ENCODE data around the gene TTC1.
"Not testable (repeated sequence)": the region's sequence is repeated elsewhere in the genome, so short reads cannot be mapped to it uniquely, and the experiment has no call there.

Gene TTC1

DNA sequence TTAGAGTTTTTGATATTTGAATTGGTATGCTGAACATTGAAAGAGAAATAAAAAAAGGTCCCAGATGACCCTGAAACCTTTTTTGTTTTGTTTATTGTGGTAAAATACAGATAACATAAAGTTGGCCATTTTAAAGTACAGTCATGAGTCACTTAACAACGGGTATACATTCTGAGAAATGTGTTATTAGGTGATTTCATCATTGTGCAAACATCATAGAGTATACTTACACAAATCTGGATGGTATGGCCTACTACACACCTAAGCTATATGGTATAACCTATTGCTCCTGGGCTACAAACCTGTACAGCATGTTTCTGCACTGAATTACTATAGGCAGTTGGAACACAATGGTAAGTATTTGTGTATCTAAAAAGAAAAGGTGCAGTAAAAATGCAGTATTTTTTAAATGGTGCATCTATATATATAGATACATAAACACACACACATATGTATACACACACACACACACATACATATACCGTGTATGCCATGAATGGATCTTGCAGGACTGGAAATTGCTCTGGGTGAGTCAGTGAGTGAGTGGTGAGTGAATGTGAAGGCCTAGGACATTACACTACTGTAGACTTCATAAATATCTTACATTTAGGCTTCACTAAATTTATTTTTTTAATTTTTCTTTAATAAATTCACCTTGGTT lies 31.0 kb downstream of the TTC1 start:
- DNase-seq, result no peak

DNA sequence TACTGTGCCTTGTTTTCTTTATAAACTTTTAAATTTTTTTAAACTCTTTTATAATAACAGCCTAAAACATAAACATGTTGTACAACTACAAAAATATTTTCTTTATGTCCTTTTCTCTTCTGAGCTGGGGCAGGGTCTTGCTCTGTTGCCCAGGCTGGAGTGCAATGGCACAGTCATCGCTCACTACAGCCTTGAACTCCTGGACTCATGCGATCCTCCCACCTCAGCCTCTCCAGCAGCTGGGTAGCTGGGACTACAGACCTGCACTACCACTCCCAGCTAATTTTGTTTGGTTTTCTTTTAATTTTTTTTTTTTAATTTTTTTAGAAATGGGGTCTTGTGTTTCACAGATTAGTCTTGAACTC lies 31.5 kb downstream of the TTC1 start:
- no peak for DNase-seq

DNA sequence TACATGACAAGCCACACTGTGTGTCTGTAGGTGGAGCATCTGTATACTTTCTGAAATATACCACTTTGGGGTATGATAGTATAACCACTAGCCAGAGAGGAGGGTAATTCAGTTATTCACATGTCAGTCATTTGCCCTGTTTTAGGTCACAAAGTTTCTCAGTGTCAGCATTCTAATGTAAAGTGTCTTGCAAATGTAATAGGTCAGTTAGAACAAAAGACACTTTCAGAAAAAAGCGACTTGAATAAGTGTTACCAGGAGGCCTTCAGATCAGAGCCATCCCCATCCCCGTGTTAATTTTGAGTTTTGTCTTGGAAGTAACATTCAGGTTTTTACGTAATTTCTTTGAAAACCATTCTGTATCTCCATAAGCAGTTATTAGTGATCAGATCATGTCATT lies 33.7 kb downstream of the TTC1 start:
- no peak for DNase-seq

DNA sequence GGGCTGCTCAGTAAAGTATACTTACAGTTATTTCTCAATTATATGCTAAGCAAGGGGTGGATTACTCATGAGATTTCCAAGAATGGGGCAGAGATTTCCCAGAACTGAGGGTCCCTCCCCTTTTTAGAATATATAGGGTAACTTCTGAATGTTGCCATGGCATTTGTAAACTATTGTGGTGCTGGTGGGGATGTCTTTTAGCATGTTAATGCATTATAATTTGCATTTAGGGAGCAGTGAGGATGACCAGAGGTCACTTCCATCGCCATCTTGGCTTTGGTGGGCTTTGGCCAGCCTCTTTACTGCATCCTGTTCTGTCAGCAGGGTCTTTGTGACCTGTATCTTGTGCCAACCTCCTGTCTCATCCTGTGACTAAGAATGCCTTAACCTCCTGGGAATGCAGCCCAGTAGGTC lies 35.5 kb downstream of the TTC1 start:
- no peak for DNase-seq

DNA sequence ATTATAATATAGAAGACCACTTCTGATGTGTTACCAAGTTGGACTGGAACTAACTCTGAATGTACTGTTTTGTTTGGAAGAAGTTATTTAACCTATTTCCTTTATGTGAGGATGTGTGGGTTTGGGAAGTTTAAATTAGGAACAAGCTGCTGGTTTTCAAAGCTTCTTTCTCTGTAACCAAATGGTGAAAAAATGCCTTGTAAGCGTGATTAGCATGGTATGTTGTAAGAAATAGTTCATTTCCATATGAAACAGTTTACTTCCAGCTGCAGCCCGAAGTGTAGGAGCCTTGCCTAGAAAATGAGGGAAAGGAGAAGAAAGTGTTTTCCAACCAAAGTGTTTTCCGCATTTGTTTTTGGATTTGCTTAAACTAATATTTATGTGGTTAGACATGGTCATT lies 36.0 kb downstream of the TTC1 start:
- DNase-seq, result peak in 1 of 56 donors; percentile 4

DNA sequence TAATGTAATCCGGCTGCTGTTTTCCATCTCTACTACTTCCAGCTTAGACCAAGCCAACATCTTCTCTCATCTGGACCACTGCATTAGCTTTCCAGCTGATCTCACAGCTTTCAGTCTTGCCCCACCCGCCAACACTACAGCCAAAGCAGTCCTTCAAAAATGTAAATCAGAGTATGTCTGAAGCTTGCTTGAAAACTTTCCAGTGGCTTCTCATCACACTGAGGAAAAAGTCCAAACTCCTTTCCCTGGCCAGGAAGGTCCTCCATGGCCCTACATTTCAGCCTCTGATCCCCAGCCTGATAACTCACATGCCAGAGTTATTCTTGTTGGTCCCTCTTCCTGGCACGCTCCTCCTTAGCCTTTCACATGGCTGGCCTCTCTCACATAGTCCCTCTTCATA lies 38.5 kb downstream of the TTC1 start:
- DNase-seq, result no peak

DNA sequence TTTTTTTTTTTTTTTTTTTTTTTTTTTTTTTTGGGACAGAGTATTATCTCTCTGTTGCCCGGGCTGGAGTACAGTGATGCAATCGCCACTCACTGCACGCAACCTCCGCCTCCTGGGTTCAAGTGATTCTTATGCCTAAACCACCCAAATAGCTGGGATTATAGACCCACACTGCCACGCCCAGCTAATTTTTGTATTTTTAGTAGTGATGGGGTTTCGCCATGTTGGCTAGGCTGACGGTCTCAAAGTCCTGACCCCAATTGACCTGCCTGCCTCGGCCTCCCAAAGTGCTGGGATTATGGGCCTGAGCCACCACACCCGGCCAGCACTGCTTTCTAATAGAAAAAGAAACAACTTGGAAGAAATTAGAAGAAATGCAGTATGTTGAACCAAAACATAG lies 39.2 kb downstream of the TTC1 start:
- no peak for DNase-seq

DNA sequence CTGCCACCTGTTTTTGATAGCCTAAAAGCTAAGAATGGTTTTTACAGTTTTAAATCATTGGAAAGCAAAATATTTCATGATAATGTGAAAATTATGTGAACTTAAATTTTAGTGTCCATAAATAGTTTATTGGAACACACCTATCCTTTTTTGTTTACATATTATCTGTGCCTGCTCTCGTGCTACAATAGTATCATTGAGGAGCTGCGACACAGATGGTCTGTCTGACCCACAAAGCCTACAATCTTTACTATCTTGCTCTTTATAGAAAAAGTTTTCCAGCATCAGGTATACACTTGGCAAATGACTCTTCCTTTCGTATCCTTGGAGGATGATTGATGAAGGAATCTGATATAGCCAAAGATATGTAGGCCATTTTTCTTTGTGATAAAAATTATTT lies 40.2 kb downstream of the TTC1 start:
- no peak for DNase-seq

DNA sequence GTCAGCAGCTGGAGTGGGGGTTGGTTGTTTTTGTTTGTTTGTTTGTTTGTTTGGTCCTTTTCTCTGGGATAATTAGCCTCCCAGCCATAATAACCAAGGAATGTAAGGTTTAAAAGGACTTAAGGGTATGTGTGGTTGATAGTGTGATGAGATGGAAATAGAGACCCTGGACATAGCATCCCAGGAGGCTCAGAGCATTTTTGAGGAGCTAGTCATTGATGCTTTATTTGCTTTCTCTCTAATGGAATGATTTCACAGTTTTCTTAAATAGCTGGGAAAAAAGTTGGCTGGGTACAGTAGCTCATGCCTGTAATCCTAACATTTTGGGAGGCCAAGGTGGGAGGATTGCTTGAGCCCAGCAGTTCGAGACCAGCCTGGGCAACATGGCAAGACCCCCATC lies 45.1 kb downstream of the TTC1 start:
- DNase-seq, result no peak

DNA sequence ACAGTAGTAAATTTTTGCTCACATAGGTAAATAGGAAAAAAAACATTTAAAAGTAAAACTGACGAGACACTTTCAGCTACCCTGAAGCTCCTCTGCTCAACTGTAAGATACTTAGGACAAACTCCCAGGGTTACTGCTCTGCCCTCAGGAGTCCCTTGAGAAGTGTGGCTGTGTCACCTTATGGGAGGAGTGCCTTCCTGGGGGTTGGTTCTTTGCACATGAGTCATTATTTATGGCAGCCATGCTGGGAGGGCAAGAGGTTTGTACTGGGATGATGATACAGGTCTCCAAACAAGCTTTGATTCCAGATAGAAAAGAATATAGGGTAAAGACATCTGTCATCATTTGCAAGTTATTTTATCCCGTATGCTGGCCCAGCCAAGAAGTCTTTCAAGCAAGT lies 45.9 kb downstream of the TTC1 start:
- DNase-seq, result no peak

DNA sequence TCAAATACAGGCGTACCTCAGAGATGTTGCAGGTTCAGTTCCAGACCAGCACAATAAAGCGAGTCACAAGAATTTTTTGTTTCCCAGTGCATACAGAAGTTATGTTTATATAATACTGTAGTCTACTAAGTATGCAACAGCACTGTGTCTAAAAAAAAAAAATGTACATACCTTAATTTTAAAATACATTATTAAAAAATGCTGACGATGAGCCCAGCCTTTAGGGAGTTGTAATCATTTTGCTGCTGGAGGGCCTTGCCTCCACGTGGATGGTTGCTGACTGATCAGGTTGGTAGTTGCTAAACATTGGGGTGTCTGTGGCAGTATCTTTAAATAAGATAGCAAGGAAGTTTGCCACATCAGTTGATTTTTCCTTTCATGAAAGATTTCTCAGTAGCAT lies 48.3 kb downstream of the TTC1 start:
- DNase-seq, result no peak

DNA sequence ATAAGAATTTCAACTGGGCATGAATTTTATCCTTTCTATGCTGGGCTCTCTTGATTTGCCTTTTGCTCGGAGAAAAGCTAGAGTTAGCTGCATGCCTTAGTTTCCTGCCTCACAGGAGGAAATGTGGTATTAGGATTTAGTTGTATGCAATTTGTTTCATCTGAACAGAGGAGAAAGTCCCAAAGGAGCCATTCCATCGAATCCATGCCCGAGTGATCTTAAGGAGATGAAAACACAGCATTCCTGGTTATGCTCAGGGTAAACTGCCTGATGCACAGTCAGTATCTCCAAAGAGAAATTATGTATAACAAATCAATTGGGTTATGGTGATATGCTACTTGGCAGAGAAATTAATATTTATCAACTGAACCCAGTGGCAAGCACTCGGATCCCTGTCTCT lies 51.1 kb downstream of the TTC1 start:
- no peak for DNase-seq

DNA sequence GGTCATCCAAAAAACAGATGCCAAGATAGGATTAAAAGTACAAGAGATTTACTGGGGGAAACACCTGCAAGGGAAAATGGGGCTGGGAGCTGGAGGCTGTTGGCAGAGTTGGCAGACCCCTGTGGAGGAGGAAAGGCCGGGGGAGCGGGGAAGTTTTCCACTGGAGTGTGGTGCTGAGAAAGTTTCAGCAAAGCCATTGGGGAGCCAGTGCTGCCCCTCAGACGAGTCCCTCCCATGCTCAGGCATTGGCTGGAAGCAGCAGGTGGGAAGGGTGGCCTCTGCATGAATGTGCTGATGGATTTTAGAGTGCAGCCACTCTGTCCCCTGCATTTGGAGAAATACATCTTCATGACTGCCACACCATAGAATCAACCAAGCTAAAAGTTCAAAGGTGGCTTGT lies 52.8 kb downstream of the TTC1 start:
- DNase-seq, result no peak

DNA sequence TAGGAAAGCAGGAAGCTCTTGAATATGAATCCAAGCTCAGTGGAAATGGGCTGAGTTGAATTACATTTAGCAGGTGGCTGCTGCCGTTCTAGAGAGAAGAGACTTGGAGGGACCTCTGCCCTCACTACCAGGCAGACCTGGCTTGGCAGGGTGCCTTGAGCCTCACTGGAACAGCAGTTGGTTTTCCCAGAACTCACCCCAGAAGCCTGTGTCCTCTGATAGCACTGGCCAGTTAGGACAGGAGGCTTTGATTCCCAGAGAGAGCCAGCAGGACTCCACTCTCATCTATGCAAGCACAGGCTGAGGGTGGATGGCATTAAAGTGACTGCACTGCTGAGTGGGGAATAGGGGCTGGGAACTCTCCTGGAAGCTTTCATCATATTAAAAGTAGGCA lies 55.5 kb downstream of the TTC1 start:
- no peak for DNase-seq

DNA sequence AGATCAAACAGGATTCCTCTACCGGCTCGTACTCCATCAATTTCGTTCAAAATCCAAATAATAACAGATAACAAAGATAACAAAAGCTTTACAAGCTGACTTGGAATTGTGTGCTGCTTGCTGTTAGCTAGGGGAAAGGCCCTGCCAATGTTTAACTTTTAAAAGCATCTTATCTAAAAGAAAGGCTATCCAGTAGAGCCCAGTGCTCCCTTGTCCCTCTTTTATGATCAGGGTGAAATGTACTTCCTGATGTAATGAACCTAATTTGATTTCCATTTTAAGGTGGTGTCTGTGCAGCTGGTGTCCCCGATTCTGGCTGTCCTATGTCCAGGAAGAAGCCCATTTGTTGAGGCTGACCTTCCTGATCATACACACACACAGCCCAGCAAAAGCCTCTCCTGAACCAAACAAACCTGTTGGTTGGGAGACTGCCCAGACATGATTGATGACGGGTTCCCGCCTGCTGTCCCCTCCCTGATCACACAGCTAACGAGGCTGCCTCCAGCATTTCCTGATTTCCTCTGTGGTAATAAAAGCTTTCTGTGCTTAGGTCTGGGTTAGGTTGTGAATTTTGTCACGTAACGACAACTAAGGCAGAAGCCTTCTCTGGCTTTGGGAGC lies 56.2 kb downstream of the TTC1 start:
- DNase-seq, result no peak

DNA sequence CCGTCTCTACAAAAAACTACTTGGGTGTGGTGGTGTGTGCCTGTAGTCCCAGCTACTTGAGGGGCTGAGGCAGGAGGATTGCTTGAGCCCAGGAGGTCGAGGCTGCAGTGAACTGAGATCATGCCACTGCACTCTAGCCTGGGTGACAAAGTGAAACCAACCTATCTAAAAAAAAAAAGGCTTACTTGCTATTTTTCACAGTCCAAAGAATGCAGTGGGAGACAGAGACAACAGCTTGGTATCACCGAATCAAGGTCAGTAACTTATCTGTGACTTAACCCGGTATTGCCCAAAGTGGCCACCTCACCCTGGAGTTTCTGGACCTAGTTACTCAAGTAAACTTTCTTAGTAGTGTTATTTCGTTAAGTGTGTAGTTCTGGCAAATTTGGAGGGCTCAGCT lies 60.2 kb downstream of the TTC1 start:
- not testable (repeated sequence) for DNase-seq

DNA sequence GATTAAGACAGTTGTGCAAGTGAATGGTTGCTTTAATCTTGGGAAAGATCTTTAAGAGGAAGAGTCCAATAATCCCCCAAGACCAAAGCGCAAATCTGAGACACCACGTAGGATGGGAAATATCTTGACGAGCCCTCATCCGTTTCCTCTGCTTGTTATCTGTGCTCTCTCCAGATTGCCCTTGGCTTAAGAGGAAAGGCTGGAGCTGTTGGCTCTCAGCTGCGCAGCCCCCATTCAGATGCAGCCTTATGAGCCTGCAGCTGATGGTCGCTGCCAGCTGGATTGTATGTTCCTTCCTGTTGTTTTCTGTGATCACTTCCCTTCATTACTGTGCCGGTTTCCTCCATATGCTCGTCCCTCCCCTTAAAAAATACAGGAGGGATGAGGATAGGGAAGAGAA lies 62.6 kb downstream of the TTC1 start:
- peak in 17 of 56 donors; percentile 1 to 55 (median 9) for DNase-seq

DNA sequence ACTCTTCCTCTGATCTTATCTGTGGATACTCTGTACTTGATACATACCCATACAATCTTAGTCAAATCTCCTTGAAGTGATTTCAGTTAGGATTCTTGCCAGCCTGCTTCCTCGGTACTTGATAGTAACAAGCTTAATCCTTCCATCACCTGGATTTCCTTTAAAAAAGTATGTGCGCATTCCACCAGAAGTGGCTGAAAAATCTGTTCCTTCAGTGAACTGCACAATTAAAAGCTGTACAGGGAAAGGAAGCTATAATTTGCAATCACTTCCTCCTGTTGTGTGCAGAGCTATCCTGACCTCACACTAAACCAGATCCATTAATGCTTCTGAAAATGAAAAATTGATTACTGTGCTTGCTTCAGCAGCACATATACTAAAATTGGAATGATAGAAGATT lies 63.0 kb downstream of the TTC1 start:
- no peak for DNase-seq

DNA sequence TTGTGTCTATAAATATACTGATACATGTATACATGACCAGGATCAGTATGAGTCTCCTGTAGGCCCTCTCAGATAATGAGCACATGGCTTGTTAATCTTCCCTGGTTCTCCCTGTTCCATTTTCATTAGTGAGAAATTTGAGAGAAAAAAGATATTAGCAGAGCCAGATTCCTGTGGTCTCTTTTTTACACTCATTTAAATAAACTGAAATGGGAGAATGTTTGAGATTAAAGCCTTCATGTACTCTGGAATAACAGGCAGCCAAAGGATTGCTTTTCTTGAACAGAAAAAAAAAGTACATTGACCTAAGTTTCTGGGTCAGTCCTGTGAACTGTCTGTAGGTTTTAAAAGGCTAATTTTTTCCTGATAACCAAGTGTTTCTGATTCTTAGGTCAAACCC lies 66.1 kb downstream of the TTC1 start:
- no peak for DNase-seq

DNA sequence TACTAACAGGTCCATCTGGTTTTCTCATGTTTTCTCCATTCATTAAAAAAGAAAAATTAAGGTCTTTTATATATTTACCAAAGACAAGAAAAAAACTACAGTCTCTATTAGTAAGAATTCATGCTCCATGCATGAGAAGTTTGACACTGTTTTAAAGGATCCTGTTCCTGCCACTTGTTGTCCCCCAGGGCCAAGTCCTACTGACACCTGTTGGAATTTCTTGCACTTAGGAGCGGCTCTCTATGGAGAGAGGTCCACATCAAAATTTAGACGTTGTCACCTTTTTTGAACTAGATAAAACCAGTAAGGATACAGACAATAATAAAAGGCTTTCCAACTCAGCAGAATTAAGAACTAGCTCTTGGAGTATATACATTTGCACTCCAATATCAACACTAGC lies 68.1 kb downstream of the TTC1 start:
- no peak for DNase-seq

DNA sequence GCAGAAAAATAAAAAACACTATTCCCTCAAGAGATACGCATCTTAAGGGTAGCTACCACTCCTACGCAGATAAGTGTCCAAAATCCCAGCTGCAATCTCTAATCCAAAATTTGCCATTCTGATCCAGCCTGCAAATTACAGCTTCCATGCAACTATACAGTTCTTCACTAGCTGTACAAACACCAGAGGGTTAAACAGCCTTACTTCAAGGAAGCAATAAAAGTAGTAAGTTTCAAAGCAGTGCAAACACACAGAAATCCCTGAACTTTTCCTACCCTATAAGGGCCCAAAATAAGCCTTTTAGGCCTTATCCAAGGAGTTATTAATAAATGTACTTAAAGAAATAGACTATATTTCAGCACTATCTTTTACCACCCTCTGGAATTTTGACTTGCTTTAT lies 70.8 kb downstream of the TTC1 start:
- DNase-seq, result no peak

DNA sequence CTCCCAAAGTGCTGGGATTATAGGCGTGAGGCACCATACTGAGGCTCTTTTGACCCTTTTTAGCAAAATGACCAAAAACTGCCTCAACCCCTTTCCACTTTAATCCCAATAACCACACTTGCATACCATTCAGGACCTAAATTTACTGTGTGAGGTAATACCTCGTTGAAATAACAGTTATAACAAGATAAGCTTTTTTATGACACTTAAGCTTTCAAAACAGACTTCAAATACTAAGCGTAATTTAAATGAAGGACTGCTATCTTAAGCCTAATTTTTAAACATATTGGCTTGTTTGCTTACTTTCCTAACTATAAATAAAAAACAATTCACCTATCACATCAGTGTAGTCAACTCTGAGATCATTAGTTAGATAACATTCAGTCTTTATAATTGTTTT lies 72.6 kb downstream of the TTC1 start:
- DNase-seq, result no peak

DNA sequence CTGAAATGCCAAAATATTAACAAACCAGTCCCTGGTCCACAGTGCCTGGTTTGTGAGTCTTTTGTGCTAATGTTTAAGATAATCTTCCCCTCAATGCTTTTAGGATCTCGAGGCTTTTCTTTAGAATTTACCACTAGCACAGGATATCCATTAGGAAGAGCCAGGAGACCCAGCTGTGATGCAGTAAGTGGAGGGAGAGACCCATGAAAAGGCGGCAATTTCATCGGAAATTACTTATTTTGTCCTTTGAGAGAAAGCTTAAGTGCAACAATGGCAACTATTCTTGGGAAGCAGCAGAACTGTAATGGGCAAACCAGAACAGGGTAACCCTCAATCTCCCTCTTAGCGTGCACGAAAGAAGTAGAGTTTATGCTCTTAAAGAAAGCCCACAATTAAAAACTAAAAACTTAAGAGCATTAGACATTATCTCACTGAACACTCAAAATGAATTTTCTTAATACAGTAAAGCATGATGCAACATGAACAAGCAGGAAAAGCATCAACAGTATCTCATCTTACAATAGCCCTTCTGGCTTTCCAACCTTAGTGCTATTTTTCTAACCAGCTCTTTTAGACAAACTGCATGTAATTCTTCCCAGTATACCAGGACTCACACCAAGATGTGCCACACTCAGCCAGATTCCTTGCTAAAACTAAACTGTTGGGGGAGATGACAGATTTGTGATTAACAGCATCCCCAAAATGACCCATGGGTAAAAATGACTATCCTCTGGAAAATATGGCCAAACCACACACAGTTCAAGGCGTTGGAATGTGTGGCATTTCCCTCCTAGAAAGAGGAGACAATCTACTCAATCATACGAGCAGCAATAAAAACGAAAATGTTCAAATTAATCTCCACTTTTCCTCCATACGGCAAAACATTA lies 73.9 kb downstream of the TTC1 start:
- DNase-seq, result no peak

Data from amygdala (tissue), 56 donors.